Lower leg skin (tissue), 4 donors: Measurements from ENCODE around the gene KRT74. TPM values are rescaled to one million over a fixed set of nuclear protein-coding genes. Genes with fewer than 3 reads are reported as not detected.

Experiments
- DNase-seq, 2 donors: peaks; one replicate each; pipeline ENCODE4 v3.0.0-alpha.2; 2019; ENCODE audit warnings: low spot score in 2 of 2
- H3K4me3 ChIP-seq: fragments of 200-600 bp; sonication (generic); 2 replicates; pipeline ENCODE4 v1.5.1; 2017; ENCODE audit warnings: mild to moderate bottlenecking, low read depth; ENCODE audit not compliant: poor library complexity, severe bottlenecking
- CTCF ChIP-seq, 3 donors: fragments of 450-650 bp; IDR thresholded peaks; one replicate each; pipeline ENCODE4 v1.5.1; 2016; ENCODE audit warnings: antibody characterized with exemption in 3 of 3, mild to moderate bottlenecking in 3 of 3, moderate library complexity in 2 of 3
- POLR2A ChIP-seq, 2 donors: fragments of 450-650 bp; IDR thresholded peaks; one replicate each; pipeline ENCODE4 v1.6.1; 2016 to 2017; ENCODE audit warnings: antibody characterized with exemption in 2 of 2, mild to moderate bottlenecking in 1 of 2, moderate library complexity in 1 of 2
- WGBS, 2 donors: methylation state at CpG; one replicate each; pipeline ENCODE4 v1.1.5; 2018; 5-methylcytosine and 5-hydroxymethylcytosine counted together
- intact Hi-C: fragments of 100-400 bp; cut with DNase I; formaldehyde crosslinking; loops from one replicate; pipeline ENCODE4 v1.15.0; 2023; ENCODE audit warnings: low total_unique reads
- total RNA-seq, 4 donors: library from RNA; depleted of rRNA; stranded (reverse); fragments of >200 nt; gene quantifications; one replicate each; pipeline ENCODE4 v1.1.0, GENCODE V29; 2016

Gene KRT74
- total RNA-seq, 4 donors from 2014 or later, result 0.30 to 14.6 (median 0.82) TPM

- WGBS, 2 donors, result 90 to 92% methylated on average over 7 of the region's 7 CpGs
- DNase-seq, result no peak
- intact Hi-C loops, result no loop called here
- TF ChIP-seq POLR2A (IDR thresholded peaks at IDR 0.05) (no peak), CTCF (IDR thresholded peaks at IDR 0.05) (no peak)
- no peak overlapping the region for H3K4me3 ChIP-seq
Observed at GRCh38 chr12:52606581-52607218, 33.1 kb upstream of the KRT74 start.

DNA sequence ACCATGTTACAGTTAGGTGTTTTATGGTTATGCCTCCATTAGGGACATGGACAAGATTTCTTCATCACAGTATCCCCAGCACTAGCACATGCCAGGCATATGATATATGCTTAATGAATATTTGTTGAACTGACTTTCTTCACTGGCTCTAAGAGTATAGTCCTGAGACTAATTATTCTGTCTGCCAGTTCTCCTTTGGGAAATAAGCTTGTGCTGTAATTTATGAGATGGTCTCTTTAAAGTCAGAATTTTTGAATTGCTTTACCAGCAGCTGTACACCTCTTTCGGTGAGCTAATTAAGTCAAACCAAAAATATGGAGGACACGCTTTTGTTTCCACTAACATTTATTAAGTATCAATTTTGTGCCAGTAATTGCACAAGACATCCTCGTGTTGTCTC lies 32.5 kb upstream of the KRT74 start:
- H3K4me3 ChIP-seq, result no peak overlapping the region
- WGBS, 2 donors, result 54 to 55% methylated on average over 3 of the region's 3 CpGs
- TF ChIP-seq POLR2A (IDR thresholded peaks at IDR 0.05) (no peak), CTCF (IDR thresholded peaks at IDR 0.05) (no peak)
- no peak for DNase-seq
- intact Hi-C loops, result no loop called here

DNA sequence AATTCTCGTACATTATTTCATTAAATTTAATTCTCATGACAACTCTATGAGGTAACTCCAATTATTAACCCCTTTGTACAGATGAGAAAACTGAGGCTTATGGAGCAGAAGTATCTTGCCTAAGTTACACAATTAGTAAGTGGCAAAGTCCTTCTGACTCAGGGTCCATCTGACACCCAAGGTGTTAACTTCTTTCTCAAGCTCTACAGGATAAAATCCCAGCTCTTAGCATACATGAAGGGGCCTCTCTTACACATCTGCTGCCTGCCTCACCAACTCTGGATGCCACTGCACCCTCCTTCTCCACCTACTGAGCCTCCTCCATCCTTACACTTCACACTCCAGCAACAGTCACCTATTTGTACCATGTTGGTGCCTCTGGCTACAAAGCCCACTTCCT lies 31.9 kb upstream of the KRT74 start:
- intact Hi-C loops, result no loop called here
- 81 to 84% methylated on average over 1 of the region's 1 CpG for WGBS, 2 donors
- TF ChIP-seq CTCF (IDR thresholded peaks at IDR 0.05), result no peak
- no peak for DNase-seq
- no peak overlapping the region for H3K4me3 ChIP-seq

DNA sequence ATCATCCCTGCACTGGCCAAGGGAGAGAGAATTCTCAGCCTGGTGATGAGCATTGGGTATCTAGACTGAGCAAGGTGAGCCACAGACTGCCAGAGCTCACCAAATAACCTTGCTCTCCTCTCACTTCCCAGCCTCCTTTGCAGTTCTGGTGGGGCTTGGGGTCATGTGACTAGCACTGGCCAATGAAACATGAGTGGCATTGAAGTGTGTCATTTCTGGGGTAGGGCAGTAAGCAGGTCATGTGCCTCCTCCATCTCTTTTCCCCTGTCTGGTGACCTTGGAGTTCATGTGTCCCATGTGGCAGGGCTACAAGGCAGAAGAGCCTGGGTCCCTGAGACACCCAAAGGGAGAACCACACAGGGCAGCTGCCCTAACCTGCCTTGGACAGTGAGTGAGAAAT lies 31.2 kb upstream of the KRT74 start:
- no peak for DNase-seq
- no peak overlapping the region for H3K4me3 ChIP-seq
- intact Hi-C loops, result no loop called here
- no peak for TF ChIP-seq CTCF (IDR thresholded peaks at IDR 0.05)
- TF ChIP-seq POLR2A (IDR thresholded peaks at IDR 0.05), result no peak

DNA sequence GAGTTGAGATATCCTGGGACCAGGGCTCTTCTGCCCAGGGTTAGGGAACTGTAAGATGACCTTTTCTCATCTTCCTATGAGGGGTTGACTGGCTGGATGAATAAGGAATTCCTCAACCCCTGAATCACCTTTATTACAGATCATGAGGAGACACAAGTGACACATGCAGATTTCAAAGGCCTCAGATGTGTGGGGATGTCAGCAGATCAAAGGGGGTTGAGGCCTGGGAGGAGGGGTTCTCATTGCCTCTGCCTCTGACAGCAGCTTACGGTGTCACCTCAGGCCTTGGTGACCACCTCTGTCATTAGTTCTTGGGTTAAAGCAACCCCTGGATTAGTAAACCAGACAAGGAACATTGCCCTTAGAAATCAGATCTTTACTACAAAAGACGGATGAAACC lies 29.7 kb upstream of the KRT74 start:
- intact Hi-C loops, result no loop called here
- WGBS, 2 donors, result 50 to 96% methylated on average over 2 of the region's 2 CpGs
- TF ChIP-seq POLR2A (IDR thresholded peaks at IDR 0.05) (no peak), CTCF (IDR thresholded peaks at IDR 0.05) (no peak)
- H3K4me3 ChIP-seq, result no peak overlapping the region
- DNase-seq, result no peak

GRCh38 chr12:52602552-52602951 lies 28.9 kb upstream of the KRT74 start:
- 88 to 90% methylated on average over 5 of the region's 5 CpGs for WGBS, 2 donors
- DNase-seq, result peak in 1 of 2 donors; percentile 53
- H3K4me3 ChIP-seq, result no peak overlapping the region
- no peak for TF ChIP-seq POLR2A (IDR thresholded peaks at IDR 0.05)
- no peak for TF ChIP-seq CTCF (IDR thresholded peaks at IDR 0.05)
- intact Hi-C loops, result no loop called here
